ENCODE results near the gene CLMN. TPM values are rescaled to one million over a fixed set of nuclear protein-coding genes. Genes with fewer than 3 reads are reported as not detected.

Gene CLMN
- polyA plus RNA-seq, 1 donor from 2014 or later = 0.57 TPM

- TF ChIP-seq MXI1 (conservative IDR thresholded peaks at IDR 0.05; ENCODE audit: poor library complexity, severe bottlenecking) (no peak), SMC3 (conservative IDR thresholded peaks at IDR 0.05; ENCODE audit: poor library complexity) (no peak), CTCF (IDR thresholded peaks at IDR 0.05; ENCODE audit: poor library complexity, severe bottlenecking) (no peak), RAD21 (conservative IDR thresholded peaks at IDR 0.05) (no peak), EZH2 (IDR thresholded peaks at IDR 0.05; ENCODE audit: borderline replicate concordance, insufficient read depth, low read length, poor library complexity, severe bottlenecking) (no peak), TAF1 (IDR thresholded peaks at IDR 0.05; ENCODE audit: low read depth) (no peak), POLR2AphosphoS5 (IDR thresholded peaks at IDR 0.05) (no peak), EP300 (conservative IDR thresholded peaks at IDR 0.05; ENCODE audit: poor library complexity, severe bottlenecking) (no peak), REST (IDR thresholded peaks at IDR 0.05; ENCODE audit: borderline replicate concordance) (no peak)
- H3F3A ChIP-seq (ENCODE audit: insufficient read depth, low read length, poor library complexity, severe bottlenecking) = peaks cover 6% of the 10 kb centered on the region
- H3K36me3 ChIP-seq (ENCODE audit: insufficient read depth, low read length) = no peaks in the 10 kb centered on the region
- no peaks in the 10 kb centered on the region for H3K9me3 ChIP-seq (ENCODE audit: low read length)
- H3K4me2 ChIP-seq (ENCODE audit: low read length) = no peak overlapping the region
- no peak overlapping the region for H3K4me3 ChIP-seq (ENCODE audit: low read length)
- H3K9ac ChIP-seq (ENCODE audit: low read length) = no peak overlapping the region
- no peaks in the 10 kb centered on the region for H3K9me2 ChIP-seq (ENCODE audit: insufficient read depth, low read length)
- no peaks in the 10 kb centered on the region for H4K20me1 ChIP-seq (ENCODE audit: insufficient read depth)
- peaks cover 9% of the 10 kb centered on the region for H3K27me3 ChIP-seq (ENCODE audit: insufficient read depth, low read depth, low read length)
- no peak overlapping the region for H2AFZ ChIP-seq (ENCODE audit: low read depth, low read length)
- no peak overlapping the region for H3K27ac ChIP-seq (ENCODE audit: low read length)
- H3K79me2 ChIP-seq (replicated peaks; ENCODE audit: insufficient read depth, low read length) = no peaks in the 10 kb centered on the region
Measured at GRCh38 chr14:95253039-95253630, 66.6 kb downstream of the CLMN start.

- H3K27ac ChIP-seq (ENCODE audit: low read length) = no peak overlapping the region
- H3K27me3 ChIP-seq (ENCODE audit: insufficient read depth, low read depth, low read length) = peaks cover 5% of the 10 kb centered on the region
- no peaks in the 10 kb centered on the region for H3K9me3 ChIP-seq (ENCODE audit: low read length)
- H3K79me2 ChIP-seq (replicated peaks; ENCODE audit: insufficient read depth, low read length) = no peaks in the 10 kb centered on the region
- H3K36me3 ChIP-seq (ENCODE audit: insufficient read depth, low read length) = no peaks in the 10 kb centered on the region
- no peak for TF ChIP-seq EP300 (conservative IDR thresholded peaks at IDR 0.05; ENCODE audit: poor library complexity, severe bottlenecking)
- H4K20me1 ChIP-seq (ENCODE audit: insufficient read depth) = no peaks in the 10 kb centered on the region
- H3K9me2 ChIP-seq (ENCODE audit: insufficient read depth, low read length) = no peaks in the 10 kb centered on the region
- no peak overlapping the region for H3K4me3 ChIP-seq (ENCODE audit: low read length)
- H2AFZ ChIP-seq (ENCODE audit: low read depth, low read length) = no peak overlapping the region
- peaks cover 6% of the 10 kb centered on the region for H3F3A ChIP-seq (ENCODE audit: insufficient read depth, low read length, poor library complexity, severe bottlenecking)
- no peak overlapping the region for H3K9ac ChIP-seq (ENCODE audit: low read length)
- H3K4me2 ChIP-seq (ENCODE audit: low read length) = no peak overlapping the region
Measured at GRCh38 chr14:95252219-95252618, 67.5 kb downstream of the CLMN start.

All from neural cell (in vitro differentiated cells).